ENCODE measurements around the gene SSNA1.
A peak's percentile ranks its signal among the peaks of the same experiment; 100 is the strongest.

The SSNA1 gene

GRCh38 chr9:137188490-137189296, at the start of gene SSNA1, which contains the start of gene ANAPC2:
Gene SSNA1, plus strand, starts transcription at chr9:137188676. Its CDS starts 51 bp downstream, at chr9:137188727.
Gene ANAPC2, minus strand, starts transcription at chr9:137188560. Its CDS starts 28 bp downstream, at chr9:137188532.
- peak; percentile 92 for DNase-seq

GRCh38 chr9:137138722-137139467, 49.6 kb upstream of the SSNA1 start, which contains the start of gene GRIN1:
Gene GRIN1, plus strand, starts transcription at chr9:137139154. Its CDS starts 333 bp downstream, at chr9:137139487.
- DNase-seq, result peak; percentile 47

- DNase-seq, result no peak
Observed at GRCh38 chr9:137139468-137140150, 48.9 kb upstream of the SSNA1 start.

GRCh38 chr9:137140151-137141012, 48.1 kb upstream of the SSNA1 start:
- DNase-seq, result no peak

GRCh38 chr9:137141050-137141810, 47.2 kb upstream of the SSNA1 start:
- DNase-seq, result no peak

GRCh38 chr9:137141976-137142936, 46.2 kb upstream of the SSNA1 start:
- DNase-seq, result no peak

GRCh38 chr9:137143459-137143858, 45.0 kb upstream of the SSNA1 start:
- DNase-seq, result no peak

- DNase-seq, result no peak
Observed at GRCh38 chr9:137145731-137146526, 42.5 kb upstream of the SSNA1 start.

GRCh38 chr9:137146527-137146918, 42.0 kb upstream of the SSNA1 start:
- no peak for DNase-seq

GRCh38 chr9:137147091-137147792, 41.2 kb upstream of the SSNA1 start:
- no peak for DNase-seq

- DNase-seq, result no peak
Observed at GRCh38 chr9:137147793-137148160, 40.7 kb upstream of the SSNA1 start.

- DNase-seq, result no peak
Observed at GRCh38 chr9:137148242-137148641, 40.2 kb upstream of the SSNA1 start.

GRCh38 chr9:137148661-137149060, 39.8 kb upstream of the SSNA1 start:
- DNase-seq, result no peak

- DNase-seq, result no peak
Observed at GRCh38 chr9:137149363-137149762, 39.1 kb upstream of the SSNA1 start.

- no peak for DNase-seq
Observed at GRCh38 chr9:137149942-137150616, 38.4 kb upstream of the SSNA1 start.

GRCh38 chr9:137150617-137151457, 37.6 kb upstream of the SSNA1 start:
- no peak for DNase-seq

- no peak for DNase-seq
Observed at GRCh38 chr9:137152844-137153405, 35.6 kb upstream of the SSNA1 start.

All from CD4-positive, alpha-beta T cell treated with Interleukin-6 for 4 hours (primary cell).